HEK293 (cell line): ENCODE results near the gene SYNPO.

Source experiments
- CTCF ChIA-PET: fragments of 350-600 bp; formaldehyde crosslinking; extraction: SDS; loops from one replicate; lab custom pipeline; 2021; ENCODE audit warnings: antibody characterized with exemption; lab: Yijun Ruan, JAX
- POLR2A ChIA-PET: fragments of 300-600 bp; formaldehyde crosslinking; extraction: SDS; loops from one replicate; lab custom pipeline; 2020; ENCODE audit warnings: antibody characterized with exemption, inconsistent platforms; lab: Yijun Ruan, JAX
- H3K27ac ChIP-seq: fragments of 200-500 bp; sonication (Bioruptor generic); 2 replicates; pipeline ENCODE4 v1.5.1; 2014; ENCODE audit warnings: low read depth, low read length, control low read depth, inconsistent platforms; ENCODE audit errors: extremely low read depth
- H3K36me3 ChIP-seq, 2 experiments: fragments of 200-500 bp in 1 of 2; sonication (Bioruptor generic) in 1 of 2; 1 replicate in 1 of 2; 2 replicates in 1 of 2; pipeline ENCODE4 v1.5.1; 2014 to 2017; ENCODE audit warnings: inconsistent platforms in 2 of 2, low read length in 2 of 2; ENCODE audit not compliant: control insufficient read depth in 2 of 2, insufficient read depth in 1 of 2
- H3K4me1 ChIP-seq: fragments of 200-500 bp; sonication (Bioruptor generic); 2 replicates; pipeline ENCODE4 v1.5.1; 2014; ENCODE audit warnings: mild to moderate bottlenecking, low read length, inconsistent platforms; ENCODE audit not compliant: control insufficient read depth, insufficient read depth
- H3K4me3 ChIP-seq: 2 replicates; pipeline ENCODE4 v1.5.1; 2011; ENCODE audit warnings: low read depth, mild to moderate bottlenecking, control low read depth, low read length, moderate library complexity
- H3K9me3 ChIP-seq: fragments of 200-500 bp; sonication (Bioruptor generic); 2 replicates; pipeline ENCODE4 v1.5.1; 2014; ENCODE audit warnings: low read depth, low read length, inconsistent platforms; ENCODE audit not compliant: control insufficient read depth, insufficient read depth
- CTCF ChIP-seq: fragments of 450-650 bp; formaldehyde crosslinking; IDR thresholded peaks from 2 replicates; pipeline ENCODE4 v1.5.1; 2016; ENCODE audit warnings: missing biosample characterization, missing genetic modification characterization
- GLI2 ChIP-seq: fragments of 450-650 bp; formaldehyde crosslinking; IDR thresholded peaks from 2 replicates; pipeline ENCODE4; 2017; ENCODE audit warnings: missing biosample characterization, missing genetic modification characterization, low read depth, borderline replicate concordance
- INSM2 ChIP-seq: fragments of 450-650 bp; formaldehyde crosslinking; IDR thresholded peaks from 2 replicates; pipeline ENCODE4 v1.5.1; 2016; ENCODE audit warnings: missing biosample characterization, missing genetic modification characterization
- REPIN1 ChIP-seq: fragments of 450-650 bp; formaldehyde crosslinking; IDR thresholded peaks from 2 replicates; pipeline ENCODE4 v1.5.1; 2017; ENCODE audit warnings: missing biosample characterization, missing genetic modification characterization, low read depth
- SALL2 ChIP-seq: fragments of 450-650 bp; formaldehyde crosslinking; IDR thresholded peaks from 2 replicates; pipeline ENCODE4 v1.5.0; 2017; ENCODE audit warnings: missing biosample characterization, mild to moderate bottlenecking, missing genetic modification characterization, borderline replicate concordance
- SCRT1 ChIP-seq: fragments of 450-650 bp; formaldehyde crosslinking; IDR thresholded peaks from 2 replicates; pipeline ENCODE4 v1.5.1; 2016; ENCODE audit warnings: missing biosample characterization, missing genetic modification characterization, borderline replicate concordance
- SCRT2 ChIP-seq: fragments of 450-650 bp; formaldehyde crosslinking; IDR thresholded peaks from 2 replicates; pipeline ENCODE4 v1.5.1; 2016; ENCODE audit warnings: missing biosample characterization, missing genetic modification characterization
- SP3 ChIP-seq: fragments of 450-650 bp; formaldehyde crosslinking; IDR thresholded peaks from 2 replicates; pipeline ENCODE4 v1.5.1; 2016; ENCODE audit warnings: missing biosample characterization, missing genetic modification characterization
- WT1 ChIP-seq: fragments of 450-650 bp; formaldehyde crosslinking; IDR thresholded peaks from 2 replicates; pipeline ENCODE4 v1.5.1; 2016; ENCODE audit warnings: missing biosample characterization, missing genetic modification characterization
- YY2 ChIP-seq: fragments of 450-650 bp; formaldehyde crosslinking; IDR thresholded peaks from 2 replicates; pipeline ENCODE4 v1.5.1; 2016; ENCODE audit warnings: missing biosample characterization, missing genetic modification characterization
- ZBTB21 ChIP-seq: fragments of 450-650 bp; formaldehyde crosslinking; IDR thresholded peaks from 2 replicates; pipeline ENCODE4 v1.5.1; 2017; ENCODE audit warnings: missing biosample characterization, missing genetic modification characterization
- ZBTB44 ChIP-seq: fragments of 450-650 bp; IDR thresholded peaks from 2 replicates; pipeline ENCODE4 v1.5.1; 2018; ENCODE audit warnings: missing biosample characterization, mild to moderate bottlenecking, missing genetic modification characterization
- ZFHX2 ChIP-seq: fragments of 450-650 bp; formaldehyde crosslinking; conservative IDR thresholded peaks from 2 replicates; pipeline ENCODE4 v1.5.1; 2016; ENCODE audit warnings: missing biosample characterization, missing genetic modification characterization
- ZFP3 ChIP-seq: fragments of 450-650 bp; formaldehyde crosslinking; IDR thresholded peaks from 2 replicates; pipeline ENCODE4 v1.5.1; 2016; ENCODE audit warnings: low read depth, missing biosample characterization, missing genetic modification characterization
- ZFP37 ChIP-seq: fragments of 450-650 bp; formaldehyde crosslinking; IDR thresholded peaks from 2 replicates; pipeline ENCODE4 v1.5.1; 2016; ENCODE audit warnings: missing biosample characterization, missing genetic modification characterization
- ZIC2 ChIP-seq: fragments of 450-650 bp; formaldehyde crosslinking; IDR thresholded peaks from 2 replicates; pipeline ENCODE4 v1.5.1; 2016; ENCODE audit warnings: missing biosample characterization, missing genetic modification characterization
- ZNF24 ChIP-seq: fragments of 450-650 bp; formaldehyde crosslinking; IDR thresholded peaks from 2 replicates; pipeline ENCODE4 v1.5.1; 2016; ENCODE audit warnings: missing biosample characterization, missing genetic modification characterization
- ZNF341 ChIP-seq: fragments of 450-650 bp; formaldehyde crosslinking; IDR thresholded peaks from 2 replicates; pipeline ENCODE4; 2016; ENCODE audit warnings: low read depth, missing biosample characterization, missing genetic modification characterization
- ZNF37A ChIP-seq: fragments of 450-650 bp; IDR thresholded peaks from 2 replicates; pipeline ENCODE4 v1.5.1; 2018; ENCODE audit warnings: missing biosample characterization, missing genetic modification characterization
- ZNF449 ChIP-seq: fragments of 450-650 bp; formaldehyde crosslinking; IDR thresholded peaks from 2 replicates; pipeline ENCODE4 v1.5.1; 2017; ENCODE audit warnings: missing biosample characterization, mild to moderate bottlenecking, missing genetic modification characterization, moderate library complexity
- ZNF488 ChIP-seq: fragments of 450-650 bp; formaldehyde crosslinking; IDR thresholded peaks from 2 replicates; pipeline ENCODE4 v1.5.1; 2016; ENCODE audit warnings: missing biosample characterization, missing genetic modification characterization
- ZNF514 ChIP-seq: fragments of 450-650 bp; formaldehyde crosslinking; IDR thresholded peaks from 2 replicates; pipeline ENCODE4 v1.5.1; 2016; ENCODE audit warnings: missing biosample characterization, missing genetic modification characterization
- ZNF529 ChIP-seq: fragments of 450-650 bp; formaldehyde crosslinking; IDR thresholded peaks from 2 replicates; pipeline ENCODE4 v1.5.1; 2017; ENCODE audit warnings: missing genetic modification characterization, missing biosample characterization; ENCODE audit not compliant: insufficient replicate concordance
- ZNF548 ChIP-seq: fragments of 450-650 bp; formaldehyde crosslinking; IDR thresholded peaks from 2 replicates; pipeline ENCODE4 v1.5.1; 2016; ENCODE audit warnings: missing biosample characterization, missing genetic modification characterization
- ZNF561 ChIP-seq: fragments of 450-650 bp; IDR thresholded peaks from 2 replicates; pipeline ENCODE4 v1.5.1; 2018; ENCODE audit warnings: missing biosample characterization, missing genetic modification characterization, borderline replicate concordance
- ZNF624 ChIP-seq: fragments of 450-650 bp; formaldehyde crosslinking; IDR thresholded peaks from 2 replicates; pipeline ENCODE4 v1.5.1; 2017; ENCODE audit warnings: missing biosample characterization, missing genetic modification characterization
- ZNF670 ChIP-seq: fragments of 450-650 bp; formaldehyde crosslinking; IDR thresholded peaks from 2 replicates; pipeline ENCODE4 v1.5.1; 2016; ENCODE audit warnings: missing biosample characterization, missing genetic modification characterization, low read depth
- ZNF830 ChIP-seq: fragments of 450-650 bp; IDR thresholded peaks from 2 replicates; pipeline ENCODE4 v1.5.0; 2018; ENCODE audit warnings: missing biosample characterization, missing genetic modification characterization, low read depth, mild to moderate bottlenecking, moderate library complexity

The SYNPO gene

GRCh38 chr5:150616506-150616905, 24.0 kb upstream of the SYNPO start (continued):
- TF ChIP-seq ZNF341 (tag by site-specific recombination) (peak; percentile 21; the same call in 1 of the 2 replicates), ZNF24 (tag by site-specific recombination) (no peak), ZBTB21 (tag by site-specific recombination) (no peak), ZNF624 (tag by site-specific recombination) (no peak), ZNF514 (tag by site-specific recombination) (no peak), INSM2 (no peak), ZNF488 (no peak), WT1 (no peak), ZFP3 (tag by site-specific recombination) (no peak), ZNF548 (tag by site-specific recombination) (no peak), ZIC2 (tag by site-specific recombination) (no peak), ZNF529 (tag by site-specific recombination) (no peak), SP3 (tag by site-specific recombination) (no peak), ZNF37A (tag by site-specific recombination) (no peak), ZNF670 (tag by site-specific recombination) (no peak), SALL2 (tag by site-specific recombination) (no peak), ZFHX2 (tag by site-specific recombination) (peak; percentile 65), GLI2 (tag by site-specific recombination) (no peak), ZNF449 (peak; percentile 47; the same call in 1 of the 2 replicates), CTCF (tag by site-specific recombination) (no peak), SCRT1 (no peak), ZNF830 (tag by site-specific recombination) (no peak), ZFP37 (tag by site-specific recombination) (no peak)
- TF ChIP-seq, all 188 proteins: peak for 5

- Histone ChIP-seq H3K36me3 (no peaks in the 10 kb centered on the region), H3K27ac (no peak overlapping the region), H3K4me3 (no peak overlapping the region), H3K9me3 (no peaks in the 10 kb centered on the region), H3K4me1 (peaks cover 21% of the 10 kb centered on the region)
- ChIA-PET POLR2A (no interaction called here), CTCF (interaction anchor here (0.7 to 2.6 kb wide), 2 partner anchors 36 to 160 kb away, joined by 4 to 7 read pairs; no protein-coding TSS in a partner anchor)
- TF ChIP-seq ZBTB44 (tag by site-specific recombination) = no peak
- no peak for TF ChIP-seq ZNF561
- no peak for TF ChIP-seq GLI2 (tag by site-specific recombination)
- peak; percentile 74 for TF ChIP-seq SCRT2 (tag by site-specific recombination)
- peak; percentile 74 for TF ChIP-seq ZIC2 (tag by site-specific recombination)
- TF ChIP-seq REPIN1 (tag by site-specific recombination) = no peak
- TF ChIP-seq YY2 (tag by site-specific recombination) = no peak
These were observed 22.3 kb upstream of the SYNPO start for GRCh38 chr5:150618163-150618562.
